GM23248 (cell line): ENCODE data around the gene HNRNPH1. TPM values are rescaled to one million over a fixed set of nuclear protein-coding genes. Genes with fewer than 3 reads are reported as not detected.

Experiments used
- DNase-seq: peaks from one replicate; pipeline ENCODE4 v3.0.0-alpha.2; 2015
- H2AFZ ChIP-seq: fragments of 200-600 bp; sonication (generic); 2 replicates; pipeline ENCODE4 v1.6.1; 2016; ENCODE audit warnings: antibody characterized with exemption
- H3F3A ChIP-seq: fragments of 200-600 bp; sonication (generic); 2 replicates; pipeline ENCODE4 v1.6.1; 2016; ENCODE audit warnings: mild to moderate bottlenecking, antibody characterized with exemption, mixed run types; ENCODE audit not compliant: insufficient read depth
- H3K27ac ChIP-seq: fragments of 200-600 bp; sonication (generic); 2 replicates; pipeline ENCODE4 v1.5.1; 2016; ENCODE audit warnings: mild to moderate bottlenecking
- H3K27me3 ChIP-seq: fragments of 200-600 bp; sonication (generic); replicated peaks from 2 replicates; pipeline ENCODE4 v1.6.1; 2016; ENCODE audit warnings: mild to moderate bottlenecking; ENCODE audit not compliant: insufficient read depth
- H3K36me3 ChIP-seq: fragments of 200-600 bp; sonication (generic); 2 replicates; pipeline ENCODE4 v1.6.1; 2016; ENCODE audit warnings: low read depth, mild to moderate bottlenecking
- H3K4me1 ChIP-seq: fragments of 200-600 bp; sonication (generic); 2 replicates; pipeline ENCODE4 v1.6.1; 2016; ENCODE audit warnings: mild to moderate bottlenecking; ENCODE audit not compliant: insufficient read depth
- H3K4me2 ChIP-seq: fragments of 200-600 bp; sonication (generic); one replicate; pipeline ENCODE4 v1.6.1; 2016; ENCODE audit warnings: mild to moderate bottlenecking; ENCODE audit not compliant: unreplicated experiment
- H3K4me3 ChIP-seq: fragments of 200-600 bp; sonication (generic); 2 replicates; pipeline ENCODE4 v1.5.1; 2016; ENCODE audit warnings: mild to moderate bottlenecking
- H3K79me2 ChIP-seq: fragments of 200-600 bp; sonication (generic); 2 replicates; pipeline ENCODE4 v1.6.1; 2016; ENCODE audit warnings: mild to moderate bottlenecking; ENCODE audit not compliant: insufficient read depth
- H3K9ac ChIP-seq: fragments of 200-600 bp; sonication (generic); 2 replicates; pipeline ENCODE4 v1.6.1; 2016; ENCODE audit warnings: mild to moderate bottlenecking
- H3K9me2 ChIP-seq: fragments of 200-600 bp; sonication (generic); 2 replicates; pipeline ENCODE4 v1.6.1; 2016; ENCODE audit warnings: mixed run types, mild to moderate bottlenecking, moderate library complexity; ENCODE audit not compliant: insufficient read depth
- H3K9me3 ChIP-seq: fragments of 200-600 bp; sonication (generic); one replicate; pipeline ENCODE4 v1.6.1; 2017; ENCODE audit warnings: low read depth
- H4K20me1 ChIP-seq: fragments of 200-600 bp; sonication (generic); 2 replicates; pipeline ENCODE4 v1.6.0; 2016; ENCODE audit not compliant: insufficient read depth
- EZH2 ChIP-seq: fragments of 200-600 bp; sonication (generic); IDR thresholded peaks from 2 replicates; pipeline ENCODE4 v1.6.1; 2018; ENCODE audit warnings: antibody characterized with exemption, mild to moderate bottlenecking; ENCODE audit not compliant: insufficient read depth, poor library complexity, severe bottlenecking
- EZH2phosphoT487 ChIP-seq: fragments of 200-600 bp; sonication (generic); IDR thresholded peaks from 2 replicates; pipeline ENCODE4 v1.6.1; 2018; ENCODE audit warnings: antibody characterized with exemption, moderate library complexity, mild to moderate bottlenecking, low read depth; ENCODE audit not compliant: insufficient read depth
- WGBS, 2 experiments: methylation state at CpG; one replicate each; pipeline ENCODE4 v1.1.6; 2015 to 2017; ENCODE audit warnings: low lambda C conversion rate in 2 of 2, low coverage in 1 of 2; ENCODE audit errors: missing lambda C conversion rate in 2 of 2; 5-methylcytosine and 5-hydroxymethylcytosine counted together
- in situ Hi-C: fragments of 300-500 bp; cut with MboI; formaldehyde crosslinking; loops from 2 replicates; pipeline ENCODE4 v1.15.0; 2020
- polyA plus RNA-seq: library from polyadenylated mRNA; unstranded; fragments of >200 nt; fragmentation: Nextera tagmentation; extraction: Ambion mirVana; gene quantifications from 2 replicates; pipeline ENCODE4 v1.2.1, GENCODE V29; 2016
- small RNA-seq: library from RNA; depleted of rRNA; stranded (forward); fragments of <200 nt; gene quantifications from one replicate; pipeline ENCODE3, GENCODE V24; 2014; ENCODE audit warnings: low read depth, low replicate concordance
- total RNA-seq: library from RNA; depleted of rRNA; stranded (reverse); fragments of >200 nt; shearing (Covaris generic); gene quantifications from 2 replicates; pipeline ENCODE4 v1.2.3, GENCODE V29; 2014; rRNA removed

Gene HNRNPH1
- total and polyA plus RNA-seq, 2 experiments from 2014 or later, result 163 to 220 TPM

DNA sequence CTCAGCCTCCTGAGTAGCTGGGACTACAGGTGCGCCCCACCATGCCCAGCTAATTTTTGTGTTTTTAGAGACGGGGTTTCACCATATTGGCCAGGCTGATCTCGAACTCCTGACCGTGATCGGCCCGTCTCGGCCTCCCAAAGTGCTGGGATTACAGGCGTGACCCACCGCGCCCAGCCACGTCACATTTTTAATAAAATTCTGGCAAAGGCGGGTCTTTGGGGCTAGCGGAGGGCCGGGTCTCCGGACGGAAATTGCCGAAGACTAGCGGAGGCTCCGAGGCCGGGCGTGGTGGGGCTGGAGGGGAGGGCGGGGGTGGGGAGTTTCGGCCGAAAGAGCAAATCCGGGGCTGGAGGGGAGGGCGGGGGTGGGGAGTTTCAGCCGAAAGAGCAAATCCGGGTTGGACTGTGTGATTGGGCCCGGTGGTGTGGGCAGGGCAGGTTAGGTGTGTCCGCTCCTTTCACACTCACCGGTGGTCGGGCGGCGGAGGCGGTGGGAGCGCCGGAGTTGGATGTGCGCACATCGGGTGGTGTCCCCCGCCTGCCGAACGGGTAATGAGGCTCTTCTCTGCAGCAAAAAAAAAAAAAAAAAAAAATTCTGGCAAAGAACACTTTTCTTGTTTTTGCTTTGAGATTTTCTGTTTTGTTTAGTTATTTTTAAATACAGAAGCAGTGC, 46.0 kb downstream of the HNRNPH1 start:
- no peaks in the 10 kb centered on the region for H3K27me3 ChIP-seq
- no peak overlapping the region for H2AFZ ChIP-seq
- H3K27ac ChIP-seq, result no peak overlapping the region
- 96 to 99% methylated on average over 31 to 42 of the region's 42 CpGs for WGBS, 2 experiments
- H3K9me2 ChIP-seq, result no peaks in the 10 kb centered on the region
- no peaks in the 10 kb centered on the region for H3K4me1 ChIP-seq
- no peaks in the 10 kb centered on the region for H3K9me3 ChIP-seq
- H3K9ac ChIP-seq, result no peak overlapping the region
- no peaks in the 10 kb centered on the region for H4K20me1 ChIP-seq
- H3K4me3 ChIP-seq, result no peak overlapping the region
- DNase-seq, result no peak
- H3K4me2 ChIP-seq, result no peak overlapping the region
- no peak for TF ChIP-seq EZH2
- TF ChIP-seq EZH2phosphoT487, result no peak
- in situ Hi-C loops, result no loop called here
- H3K36me3 ChIP-seq, result 0 out of 2 replicates have a peak, but pooled peaks cover 14% of the 10 kb centered on the region
- no peaks in the 10 kb centered on the region for H3K79me2 ChIP-seq
- H3F3A ChIP-seq, result no peaks in the 10 kb centered on the region

DNA sequence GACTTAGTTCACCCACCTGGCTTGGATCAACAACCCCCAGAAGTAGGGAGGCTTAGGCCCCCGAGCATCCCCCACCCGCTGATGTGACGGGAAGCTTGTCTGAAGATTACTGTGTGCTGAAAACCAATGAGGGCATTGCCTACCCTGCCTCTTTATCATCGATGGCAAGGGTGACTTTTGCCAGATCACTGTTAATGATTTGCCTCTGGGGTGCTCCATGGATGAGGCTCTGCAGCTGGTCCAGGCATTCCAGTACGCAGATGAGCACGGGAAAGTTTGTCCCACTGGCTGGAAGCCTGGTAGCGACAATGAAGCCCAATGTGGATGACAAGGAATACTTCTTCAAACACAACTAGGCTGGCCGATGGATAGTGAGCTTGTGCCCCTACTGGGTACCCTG, 51.1 kb downstream of the HNRNPH1 start:
- no peak for TF ChIP-seq EZH2
- no peak for TF ChIP-seq EZH2phosphoT487
- H3K4me1 ChIP-seq, result no peaks in the 10 kb centered on the region
- 0 out of 2 replicates have a peak, but pooled peaks cover 6% of the 10 kb centered on the region for H3K79me2 ChIP-seq
- H3K27me3 ChIP-seq, result no peaks in the 10 kb centered on the region
- H3K9me3 ChIP-seq, result no peaks in the 10 kb centered on the region
- no peaks in the 10 kb centered on the region for H4K20me1 ChIP-seq
- no peak overlapping the region for H3K4me2 ChIP-seq
- no peaks in the 10 kb centered on the region for H3K9me2 ChIP-seq
- no peak overlapping the region for H3K9ac ChIP-seq
- H3F3A ChIP-seq, result no peaks in the 10 kb centered on the region
- 84 to 87% methylated on average over 8 of the region's 8 CpGs for WGBS, 2 experiments
- in situ Hi-C loops, result no loop called here
- peaks cover 37% of the 10 kb centered on the region for H3K36me3 ChIP-seq
- no peak for DNase-seq
- H3K27ac ChIP-seq, result no peak overlapping the region
- H3K4me3 ChIP-seq, result no peak overlapping the region
- no peak overlapping the region for H2AFZ ChIP-seq

DNA sequence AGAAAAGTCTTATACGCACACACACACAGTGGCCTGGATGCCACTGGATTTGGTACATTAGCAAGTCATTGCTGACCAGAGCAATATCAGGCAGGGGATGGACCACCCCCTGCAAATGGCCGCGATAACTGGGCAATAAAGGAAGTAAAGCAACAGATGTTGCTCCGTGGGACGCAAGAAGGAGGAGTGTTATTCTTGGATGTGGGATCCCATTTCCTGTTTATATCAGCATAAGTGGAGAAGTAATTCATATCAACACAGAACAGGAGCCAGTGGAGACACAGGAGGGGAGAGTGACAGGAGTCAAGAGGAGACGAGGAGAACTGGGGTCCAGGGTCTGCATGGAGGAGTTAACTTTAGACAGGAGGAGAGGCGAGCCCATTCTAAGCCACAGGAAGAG, 54.8 kb downstream of the HNRNPH1 start:
- TF ChIP-seq EZH2 (no peak), EZH2phosphoT487 (no peak)
- Histone ChIP-seq H3K36me3 (peaks cover 44% of the 10 kb centered on the region), H3K4me2 (no peak overlapping the region), H2AFZ (no peak overlapping the region), H3K27ac (no peak overlapping the region), H3K9ac (no peak overlapping the region), H3K4me3 (no peak overlapping the region), H3K27me3 (no peaks in the 10 kb centered on the region), H4K20me1 (no peaks in the 10 kb centered on the region), H3K4me1 (no peaks in the 10 kb centered on the region), H3K79me2 (0 out of 2 replicates have a peak, but pooled peaks cover 12% of the 10 kb centered on the region), H3K9me2 (no peaks in the 10 kb centered on the region), H3K9me3 (no peaks in the 10 kb centered on the region), H3F3A (no peaks in the 10 kb centered on the region; the same call in 1 of the 2 replicates)
- DNase-seq, result no peak
- 95 to 97% methylated on average over 7 of the region's 7 CpGs for WGBS, 2 experiments
- in situ Hi-C loops, result no loop called here

DNA sequence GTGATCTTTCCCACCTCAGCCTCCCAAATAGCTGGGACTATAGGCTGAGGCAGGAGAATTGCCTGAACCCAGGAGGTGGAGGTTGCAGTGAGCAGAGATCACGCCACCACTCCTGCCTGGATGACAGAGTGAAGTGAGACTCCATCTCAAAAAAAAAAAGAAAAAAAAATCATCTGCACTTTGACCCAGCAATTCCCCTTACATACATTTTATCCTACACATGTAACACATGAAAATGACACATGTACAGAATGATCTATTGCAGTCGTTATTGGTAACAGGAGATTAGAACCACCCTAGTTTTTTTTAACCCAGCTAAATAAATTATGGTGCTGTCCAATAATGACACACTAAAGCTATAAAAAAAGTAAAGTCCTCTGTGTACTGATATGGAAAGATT, 58.9 kb downstream of the HNRNPH1 start:
- Histone ChIP-seq H3K9me3 (no peaks in the 10 kb centered on the region), H3K9ac (no peak overlapping the region), H3K36me3 (peaks cover 41% of the 10 kb centered on the region), H3K27me3 (no peaks in the 10 kb centered on the region), H3K27ac (no peak overlapping the region), H2AFZ (no peak overlapping the region), H3K9me2 (no peaks in the 10 kb centered on the region), H3F3A (no peaks in the 10 kb centered on the region; the same call in 1 of the 2 replicates), H3K4me1 (no peaks in the 10 kb centered on the region), H3K79me2 (peaks cover 39% of the 10 kb centered on the region), H3K4me2 (no peak overlapping the region), H4K20me1 (no peaks in the 10 kb centered on the region), H3K4me3 (no peak overlapping the region)
- in situ Hi-C loops, result no loop called here
- no peak for DNase-seq
- TF ChIP-seq EZH2 (no peak), EZH2phosphoT487 (no peak)
- 76 to 82% methylated on average over 2 of the region's 2 CpGs for WGBS, 2 experiments

Small RNAs within 50 kb of the gene (small RNA-seq; reads per million reads assigned to genes)
- gene RF00017, result not detected

Other genes starting within 250 kb of the HNRNPH1 start
- 41.9 and 48.3 TPM in 2 replicates for gene RUFY1, start 73.1 kb downstream of the HNRNPH1 start, total RNA-seq
- 27.2 and 29.5 TPM in 2 replicates for gene RUFY1, start 73.1 kb downstream of the HNRNPH1 start, polyA plus RNA-seq
- gene CBY3, start 57.4 kb upstream of the HNRNPH1 start, total RNA-seq, result not detected in 2 replicates
- 0.43 and 0.60 TPM in 2 replicates for gene CBY3, start 57.4 kb upstream of the HNRNPH1 start, polyA plus RNA-seq
- gene CANX, start 75.3 kb upstream of the HNRNPH1 start, total RNA-seq, result 466 and 488 TPM in 2 replicates
- gene CANX, start 75.3 kb upstream of the HNRNPH1 start, polyA plus RNA-seq, result 332 and 338 TPM in 2 replicates
- 8.0 and 9.5 TPM in 2 replicates for gene MAML1, start 109.2 kb upstream of the HNRNPH1 start, total RNA-seq
- 5.8 and 6.3 TPM in 2 replicates for gene MAML1, start 109.2 kb upstream of the HNRNPH1 start, polyA plus RNA-seq
- gene LTC4S, start 170.3 kb upstream of the HNRNPH1 start, total RNA-seq, result 3.7 and 6.6 TPM in 2 replicates
- gene LTC4S, start 170.3 kb upstream of the HNRNPH1 start, polyA plus RNA-seq, result 1.6 and 2.0 TPM in 2 replicates
- 139 and 143 TPM in 2 replicates for gene MGAT4B, start 183.2 kb upstream of the HNRNPH1 start, total RNA-seq
- 28.0 and 28.9 TPM in 2 replicates for gene MGAT4B, start 183.2 kb upstream of the HNRNPH1 start, polyA plus RNA-seq
- 211 and 228 TPM in 2 replicates for gene SQSTM1, start 197.2 kb upstream of the HNRNPH1 start, total RNA-seq
- 265 and 310 TPM in 2 replicates for gene SQSTM1, start 197.2 kb upstream of the HNRNPH1 start, polyA plus RNA-seq
- gene MRNIP, start 235.1 kb upstream of the HNRNPH1 start, total RNA-seq, result 17.3 and 23.0 TPM in 2 replicates
- gene MRNIP, start 235.1 kb upstream of the HNRNPH1 start, polyA plus RNA-seq, result 13.3 and 14.1 TPM in 2 replicates